Heart left ventricle (tissue), 16 donors: ENCODE measurements around the gene RDM1. TPM values are rescaled to one million over a fixed set of nuclear protein-coding genes. Genes with fewer than 3 reads are reported as not detected.

Experiments
- ATAC-seq, 4 donors: fragments of 200-7000 bp; cut with Tn5 transposase; one replicate each; pipeline ENCODE4 v1.9.1; 2020 to 2022; ENCODE audit warnings: moderate library complexity in 4 of 4, mild to moderate bottlenecking in 3 of 4, moderate number of reproducible peaks in 1 of 4
- DNase-seq, 5 donors: peaks; one replicate each; pipeline ENCODE4 v3.0.0-alpha.2; 2020
- H3K27ac ChIP-seq, 12 donors: fragments of 200-600 bp; sonication (generic) in 4 of 12; one replicate each; pipeline versions ENCODE4 v1.5.0 to v1.8.0; 2016 to 2022; ENCODE audit warnings: mild to moderate bottlenecking in 2 of 12
- H3K27me3 ChIP-seq, 9 donors: fragments of 200-600 bp; sonication (generic) in 2 of 9; one replicate each; pipeline versions ENCODE4 v1.5.1 to v1.8.0; 2016 to 2022; ENCODE audit warnings: mild to moderate bottlenecking in 3 of 9
- H3K36me3 ChIP-seq, 9 donors: fragments of 200-600 bp; sonication (generic) in 2 of 9; one replicate each; pipeline versions ENCODE4 v1.5.0 to v1.8.0; 2018 to 2022; ENCODE audit warnings: mild to moderate bottlenecking in 2 of 9
- H3K4me1 ChIP-seq, 12 donors: fragments of 200-600 bp; sonication (generic) in 4 of 12; one replicate each; pipeline versions ENCODE4 v1.5.0 to v1.8.0; 2016 to 2022; ENCODE audit warnings: mild to moderate bottlenecking in 3 of 12
- H3K4me3 ChIP-seq, 12 donors: fragments of 200-600 bp; sonication (generic) in 4 of 12; one replicate each; pipeline versions ENCODE4 v1.5.0 to v1.8.0; 2017 to 2022; ENCODE audit warnings: mild to moderate bottlenecking in 9 of 12, moderate library complexity in 4 of 12
- H3K9me3 ChIP-seq, 12 donors: fragments of 200-600 bp; sonication (generic) in 4 of 12; one replicate each; pipeline versions ENCODE4 v1.5.0 to v1.8.0; 2016 to 2022; ENCODE audit warnings: mild to moderate bottlenecking in 1 of 12
- CTCF ChIP-seq, 12 donors: fragments of 200-600 bp; sonication (generic) in 4 of 12; IDR thresholded peaks; one replicate each; pipeline versions ENCODE4 v1.5.0 to v1.8.0; 2018 to 2022; ENCODE audit warnings: antibody characterized with exemption in 12 of 12, mild to moderate bottlenecking in 5 of 12
- POLR2A ChIP-seq, 2 donors: fragments of 450-650 bp; IDR thresholded peaks; one replicate each; pipeline ENCODE4 v1.6.1; 2017; ENCODE audit warnings: antibody characterized with exemption in 2 of 2, mild to moderate bottlenecking in 2 of 2, moderate library complexity in 2 of 2
- WGBS, 4 donors: extraction: QIAGEN DNeasy Blood & Tissue Kit in 2 of 4; methylation state at CpG; one replicate each; pipeline versions ENCODE4 v1.1.5 to v1.1.7; 2013 to 2018; 5-methylcytosine and 5-hydroxymethylcytosine counted together
- intact Hi-C, 10 donors: fragments of 100-400 bp; cut with DNase I; formaldehyde crosslinking; loops; one replicate each; pipeline versions ENCODE4 v1.11.1 to v1.14.2; 2022
- polyA plus RNA-seq, 2 donors: library from polyadenylated mRNA; stranded (reverse); fragments of 200-250 nt; gene quantifications; one replicate each; pipeline ENCODE4 v1.2.3, GENCODE V29; 2013
- total RNA-seq, 9 donors: library from RNA; depleted of rRNA in 2 of 9; stranded (reverse); fragments of >200 nt in 2 of 9; fragmentation: NEBNext Ultra II Directional in 3 of 9; extraction: Animal tissue kit (Norgen Biotek cat#: 25700) in 3 of 9; gene quantifications; one replicate each; pipeline versions ENCODE4 v1.1.0 to v1.2.4, GENCODE V29; 2016 to 2023
- donor health status: ischemic (EF 13 %, LVEDD 7.1; RV severe dilation, severe dysfunction).
- donor health status: healthy with polysubstance abuse.
- donor health status: DM: no; HTN: yes; CAD: no.
- donor health status: DM: no; HTN: no; CAD: no.
- donor health status: ischemic (EF 25% LVEDD 6.9; RV normal size, moderate dysfunction).
- donor health status: ischemic (EF 25% LVEDD 5.7; RV mildly dilated, moderate dysfunction).
- donor health status: healthy.
- donor health status: DM: yes; HTN: yes; CAD: no.
- donor health status: ischemic (EF 35%, LVEDD 5.7; RV mildly dilated, moderate dysfunction).
- donor health status: nonischemic (EF 11% LVEDD 7.7; RV severe dilation, severe dysfunction).
- donor health status: DM: yes; HTN: yes; CAD: no.
- donor health status: PGD.
- donor health status: ischemic (EF 29% LVEDD 5.4; RV normal size, mild dysfunction).
- donor health status: nonischemic (EF 23%, LVEDD 6.1; RV moderate dilation, normal function).

Gene RDM1
- total and polyA plus RNA-seq, 11 donors: 0.48 TPM; not detected in 10

GRCh38 chr17:35868737-35869136 is 61.8 kb downstream of the RDM1 start, which contains the start of gene HEATR9:
Gene HEATR9 (minus strand): TSS chr17:35868891. CDS start chr17:35868742, 149 bp downstream.
- no peak for DNase-seq
- Histone ChIP-seq H3K36me3 (no peaks in the 10 kb centered on the region), H3K9me3 (no peaks in the 10 kb centered on the region), H3K4me1 (peaks cover 0 to 12% (median 3%) of the 10 kb centered on the region in 12 donors), H3K27me3 (no peaks in the 10 kb centered on the region), H3K4me3 (no peak within 1 kb of the TSS), H3K27ac (no peak within 1 kb of the TSS)
- TF ChIP-seq CTCF (IDR thresholded peaks at IDR 0.05): no peak
- no peak for TF ChIP-seq POLR2A (IDR thresholded peaks at IDR 0.05)
- ATAC-seq: no peak
- intact Hi-C loops: no loop called here
- WGBS, 4 donors: 88 to 91% (median 88%) methylated on average over 3 of the region's 3 CpGs

Other genes with a start within 250 kb of the RDM1 start
- gene RASL10B, start 199.1 kb downstream of the RDM1 start, total RNA-seq: 10 to 100 TPM in 5 of 9 donors, 1 to 10 TPM in 4; 8.2 to 78.7 (median 13.0) TPM
- gene RASL10B, start 199.1 kb downstream of the RDM1 start, polyA plus RNA-seq: 10 to 100 TPM in 1 of 2 donors, 1 to 10 TPM in 1; 7.6 to 12.2 TPM
- under 1 TPM in 4 of 9 donors, not detected in 5; 0.10 to 0.28 (median 0.12) TPM for gene GAS2L2, start 177.5 kb downstream of the RDM1 start, total RNA-seq
- gene GAS2L2, start 177.5 kb downstream of the RDM1 start, polyA plus RNA-seq: under 1 TPM in 1 of 2 donors, not detected in 1; 0.06 TPM
- gene C17orf50, start 169.9 kb downstream of the RDM1 start, total RNA-seq: not detected
- gene C17orf50, start 169.9 kb downstream of the RDM1 start, polyA plus RNA-seq: under 1 TPM in 1 of 2 donors, not detected in 1; 0.19 TPM
- gene MMP28, start 135.1 kb downstream of the RDM1 start, total RNA-seq: 10 to 100 TPM in 1 of 9 donors, 1 to 10 TPM in 7, under 1 TPM in 1; 0.83 to 10.2 (median 2.2) TPM
- 1 to 10 TPM; 3.4 to 4.4 TPM for gene MMP28, start 135.1 kb downstream of the RDM1 start, polyA plus RNA-seq
- 100 to 1,000 TPM in 6 of 9 donors, 10 to 100 TPM in 3; 30.1 to 151 (median 121) TPM for gene TAF15, start 121.3 kb downstream of the RDM1 start, total RNA-seq
- gene TAF15, start 121.3 kb downstream of the RDM1 start, polyA plus RNA-seq: 10 to 100 TPM; 83.0 to 95.0 TPM
- under 1 TPM in 2 of 9 donors, not detected in 7; 0.11 TPM for gene HEATR9, start 61.9 kb downstream of the RDM1 start, total RNA-seq
- not detected for gene HEATR9, start 61.9 kb downstream of the RDM1 start, polyA plus RNA-seq
- 10 to 100 TPM in 2 of 9 donors, 1 to 10 TPM in 4, under 1 TPM in 2, not detected in 1; 0.46 to 23.7 (median 1.5) TPM for gene CCL5, start 50.4 kb downstream of the RDM1 start, total RNA-seq
- gene CCL5, start 50.4 kb downstream of the RDM1 start, polyA plus RNA-seq: 1 to 10 TPM in 1 of 2 donors, under 1 TPM in 1; 0.78 to 1.4 TPM
- not detected for gene LYZL6, start 12.9 kb upstream of the RDM1 start, total RNA-seq
- gene LYZL6, start 12.9 kb upstream of the RDM1 start, polyA plus RNA-seq: not detected
- gene CCL16, start 50.7 kb upstream of the RDM1 start, total RNA-seq: under 1 TPM in 1 of 9 donors, not detected in 8; 0.19 TPM
- not detected for gene CCL16, start 50.7 kb upstream of the RDM1 start, polyA plus RNA-seq
- 10 to 100 TPM in 2 of 9 donors, 1 to 10 TPM in 6, under 1 TPM in 1; 0.69 to 19.1 (median 3.2) TPM for gene CCL14, start 56.0 kb upstream of the RDM1 start, total RNA-seq
- gene CCL14, start 56.0 kb upstream of the RDM1 start, polyA plus RNA-seq: 10 to 100 TPM; 15.5 to 31.5 TPM
- gene CCL15, start 70.8 kb upstream of the RDM1 start, total RNA-seq: not detected
- not detected for gene CCL15, start 70.8 kb upstream of the RDM1 start, polyA plus RNA-seq
- gene CCL23, start 87.2 kb upstream of the RDM1 start, total RNA-seq: 1 to 10 TPM in 1 of 9 donors, not detected in 8; 5.2 TPM
- gene CCL23, start 87.2 kb upstream of the RDM1 start, polyA plus RNA-seq: under 1 TPM in 1 of 2 donors, not detected in 1; 0.42 TPM
- 10 to 100 TPM in 2 of 9 donors, 1 to 10 TPM in 5, under 1 TPM in 2; 0.40 to 31.9 (median 4.1) TPM for gene CCL18, start 133.5 kb upstream of the RDM1 start, total RNA-seq
- under 1 TPM; 0.30 to 0.53 TPM for gene CCL18, start 133.5 kb upstream of the RDM1 start, polyA plus RNA-seq
- gene CCL3, start 159.4 kb upstream of the RDM1 start, total RNA-seq: 10 to 100 TPM in 1 of 9 donors, 1 to 10 TPM in 1, under 1 TPM in 4, not detected in 3; 0.21 to 22.5 (median 0.65) TPM
- under 1 TPM; 0.30 to 0.61 TPM for gene CCL3, start 159.4 kb upstream of the RDM1 start, polyA plus RNA-seq
- 10 to 100 TPM in 2 of 9 donors, 1 to 10 TPM in 2, under 1 TPM in 2, not detected in 3; 0.29 to 23.9 (median 1.5) TPM for gene CCL4, start 173.1 kb upstream of the RDM1 start, total RNA-seq
- gene CCL4, start 173.1 kb upstream of the RDM1 start, polyA plus RNA-seq: 1 to 10 TPM in 1 of 2 donors, under 1 TPM in 1; 0.72 to 1.2 TPM
- 1 to 10 TPM in 7 of 9 donors, under 1 TPM in 1, not detected in 1; 0.62 to 3.3 (median 1.4) TPM for gene TBC1D3B, start 245.9 kb upstream of the RDM1 start, total RNA-seq
- gene TBC1D3B, start 245.9 kb upstream of the RDM1 start, polyA plus RNA-seq: under 1 TPM; 0.68 to 0.76 TPM